Keratinocyte (primary cell): ENCODE data around the gene TSPAN18. TPM values are rescaled to one million over a fixed set of nuclear protein-coding genes. Genes with fewer than 3 reads are reported as not detected.

Source experiments
- DNase-seq: peaks from one replicate; pipeline ENCODE4 v3.0.0-alpha.2; 2011; ENCODE audit warnings: low read depth, missing footprints, low spot score
- FAIRE-seq: peaks from 2 replicates; lab custom pipeline; 2011; peaks lifted over from hg19 to GRCh38; lab: Jason Lieb, UNC
- H2AFZ ChIP-seq: 2 replicates; pipeline ENCODE4 v1.6.0; 2012; ENCODE audit warnings: low read length, control low read depth, inconsistent platforms; ENCODE audit not compliant: control insufficient read depth
- H3K27ac ChIP-seq: 2 replicates; pipeline ENCODE4 v1.5.1; 2011; ENCODE audit warnings: low read length; ENCODE audit not compliant: control insufficient read depth, insufficient read depth
- H3K27me3 ChIP-seq: 3 replicates; pipeline ENCODE4 v1.6.0; 2011; ENCODE audit warnings: low read length; ENCODE audit not compliant: control insufficient read depth, insufficient read depth; ENCODE audit errors: extremely low read depth
- H3K36me3 ChIP-seq, 2 experiments: 2 replicates in 1 of 2; 3 replicates in 1 of 2; pipeline ENCODE4 v1.5.1; 2011; ENCODE audit warnings: low read length in 2 of 2, mild to moderate bottlenecking in 1 of 2; ENCODE audit not compliant: control insufficient read depth in 2 of 2, insufficient read depth in 2 of 2; ENCODE audit errors: extremely low read depth in 1 of 2
- H3K4me1 ChIP-seq: 3 replicates; pipeline ENCODE4 v1.5.1; 2011; ENCODE audit warnings: low read length; ENCODE audit not compliant: control insufficient read depth, insufficient read depth; ENCODE audit errors: extremely low read depth
- H3K4me2 ChIP-seq: 3 replicates; pipeline ENCODE4 v1.6.0; 2011; ENCODE audit warnings: low read depth, low read length; ENCODE audit not compliant: control insufficient read depth, insufficient read depth; ENCODE audit errors: extremely low read depth
- H3K4me3 ChIP-seq, 3 experiments: fragments of 200-600 bp in 1 of 3; sonication (generic) in 1 of 3; 2 replicates in 2 of 3; 3 replicates in 1 of 3; pipeline ENCODE4 v1.5.1; 2011 to 2016; ENCODE audit warnings: low read length in 3 of 3, mild to moderate bottlenecking in 3 of 3, control low read depth in 2 of 3, inconsistent platforms in 1 of 3, low read depth in 1 of 3, mixed read lengths in 1 of 3, mixed run types in 1 of 3, moderate library complexity in 1 of 3; ENCODE audit not compliant: control insufficient read depth in 2 of 3, insufficient read depth in 2 of 3; ENCODE audit errors: extremely low read depth in 1 of 3
- H3K79me2 ChIP-seq: 2 replicates; pipeline ENCODE4 v1.6.0; 2012; ENCODE audit warnings: low read length; ENCODE audit not compliant: control insufficient read depth, insufficient read depth
- H3K9ac ChIP-seq: 3 replicates; pipeline ENCODE4 v1.6.0; 2011; ENCODE audit warnings: low read length; ENCODE audit not compliant: control insufficient read depth, insufficient read depth; ENCODE audit errors: extremely low read depth
- H3K9me1 ChIP-seq: 3 replicates; pipeline ENCODE4 v1.6.0; 2011; ENCODE audit warnings: low read length; ENCODE audit not compliant: control insufficient read depth, insufficient read depth; ENCODE audit errors: extremely low read depth
- H3K9me3 ChIP-seq: 2 replicates; pipeline ENCODE4 v1.5.1; 2012; ENCODE audit warnings: low read depth, low read length; ENCODE audit not compliant: control insufficient read depth
- H4K20me1 ChIP-seq: 3 replicates; pipeline ENCODE4 v1.6.0; 2011; ENCODE audit warnings: low read length; ENCODE audit not compliant: control insufficient read depth, insufficient read depth; ENCODE audit errors: extremely low read depth
- EZH2 ChIP-seq: IDR thresholded peaks from one replicate; pipeline ENCODE4 v1.6.1; 2012; ENCODE audit warnings: inconsistent platforms, mild to moderate bottlenecking, low read length, moderate library complexity
- dilution Hi-C: fragments of 300-500 bp; cut with MboI; formaldehyde crosslinking; loops from one replicate; pipeline ENCODE4 v1.7.0; 2020; ENCODE audit warnings: low sequenced_read_pairs; ENCODE audit not compliant: extremely low pct_ligation_motif_present
- polyA plus RNA-seq, 5 experiments: library from polyadenylated mRNA; depleted of rRNA in 3 of 5; stranded (reverse) in 3 of 5; stranded (forward) in 1 of 5; unstranded in 1 of 5; fragments of >200 nt; gene quantifications; 1 replicate in 1 of 5; 2 replicates in 3 of 5; 3 replicates in 1 of 5; pipeline versions ENCODE4 v1.2.1 to v1.2.3, GENCODE V29; 2011 to 2012; ENCODE audit warnings: missing spikeins in 2 of 5, low read depth in 1 of 5, low replicate concordance in 1 of 5
- TF ChIP-seq, protein P1 (sequence below), 3 experiments: IDR thresholded peaks in 1 of 3; conservative IDR thresholded peaks in 1 of 3; optimal IDR thresholded peaks in 1 of 3; 2 replicates in 2 of 3; 3 replicates in 1 of 3; pipeline versions ENCODE3 to v1.5.1; 2011; ENCODE audit warnings: low read length in 3 of 3, mild to moderate bottlenecking in 3 of 3, moderate library complexity in 2 of 3, control low read depth in 1 of 3, inconsistent platforms in 1 of 3; ENCODE audit not compliant: insufficient read depth in 2 of 3; ENCODE audit errors: extremely low read depth in 1 of 3

TSPAN18 gene
- polyA plus RNA-seq, 1 donor (not counting 4 experiments of a cell fraction or from before 2014, with no cell fraction given): not detected

DNA sequence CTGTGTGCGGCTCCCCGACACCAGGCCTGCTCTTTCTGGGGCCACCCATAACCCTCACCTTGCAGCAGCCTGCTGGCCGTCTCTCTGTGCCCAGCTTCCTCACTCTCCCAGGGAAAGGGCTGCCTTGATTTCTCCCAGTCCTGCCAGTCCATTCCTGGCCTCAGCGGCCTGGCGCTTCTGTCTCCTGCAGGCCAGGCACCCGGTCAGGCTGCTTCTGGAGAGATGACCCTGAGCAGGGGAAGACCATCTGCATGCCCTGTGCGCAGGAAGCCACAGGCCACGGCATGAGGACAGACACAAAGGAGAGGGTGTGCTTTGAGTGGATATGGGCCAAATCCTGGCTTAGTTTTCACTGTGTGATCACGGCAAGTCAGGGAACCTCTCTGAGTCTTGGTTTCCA, 86.2 kb downstream of the TSPAN18 start:
- DNase-seq: no peak
- no peaks in the 10 kb centered on the region for H3K4me1 ChIP-seq
- H3K9me1 ChIP-seq: no peaks in the 10 kb centered on the region
- H3K9me3 ChIP-seq: no peaks in the 10 kb centered on the region
- H3K27me3 ChIP-seq: peaks cover 12% of the 10 kb centered on the region
- no peak overlapping the region for H2AFZ ChIP-seq
- H3K27ac ChIP-seq: no peak overlapping the region
- no peaks in the 10 kb centered on the region for H3K36me3 ChIP-seq
- TF ChIP-seq, protein P1, sequence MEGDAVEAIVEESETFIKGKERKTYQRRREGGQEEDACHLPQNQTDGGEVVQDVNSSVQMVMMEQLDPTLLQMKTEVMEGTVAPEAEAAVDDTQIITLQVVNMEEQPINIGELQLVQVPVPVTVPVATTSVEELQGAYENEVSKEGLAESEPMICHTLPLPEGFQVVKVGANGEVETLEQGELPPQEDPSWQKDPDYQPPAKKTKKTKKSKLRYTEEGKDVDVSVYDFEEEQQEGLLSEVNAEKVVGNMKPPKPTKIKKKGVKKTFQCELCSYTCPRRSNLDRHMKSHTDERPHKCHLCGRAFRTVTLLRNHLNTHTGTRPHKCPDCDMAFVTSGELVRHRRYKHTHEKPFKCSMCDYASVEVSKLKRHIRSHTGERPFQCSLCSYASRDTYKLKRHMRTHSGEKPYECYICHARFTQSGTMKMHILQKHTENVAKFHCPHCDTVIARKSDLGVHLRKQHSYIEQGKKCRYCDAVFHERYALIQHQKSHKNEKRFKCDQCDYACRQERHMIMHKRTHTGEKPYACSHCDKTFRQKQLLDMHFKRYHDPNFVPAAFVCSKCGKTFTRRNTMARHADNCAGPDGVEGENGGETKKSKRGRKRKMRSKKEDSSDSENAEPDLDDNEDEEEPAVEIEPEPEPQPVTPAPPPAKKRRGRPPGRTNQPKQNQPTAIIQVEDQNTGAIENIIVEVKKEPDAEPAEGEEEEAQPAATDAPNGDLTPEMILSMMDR (optimal IDR thresholded peaks at IDR 0.05 in 1 of 3, IDR thresholded peaks at IDR 0.05 in 1 of 3, conservative IDR thresholded peaks at IDR 0.05 in 1 of 3; ENCODE audit: extremely low read depth in 1 of 3, insufficient read depth in 2 of 3, low read length in 3 of 3): no peak
- TF ChIP-seq EZH2: no peak
- peaks cover 2% of the 10 kb centered on the region for H4K20me1 ChIP-seq
- H3K79me2 ChIP-seq: no peaks in the 10 kb centered on the region
- dilution Hi-C loops: no loop called here
- H3K4me2 ChIP-seq: no peak overlapping the region
- FAIRE-seq: no peak
- no peak overlapping the region for H3K9ac ChIP-seq
- H3K4me3 ChIP-seq: no peak overlapping the region

DNA sequence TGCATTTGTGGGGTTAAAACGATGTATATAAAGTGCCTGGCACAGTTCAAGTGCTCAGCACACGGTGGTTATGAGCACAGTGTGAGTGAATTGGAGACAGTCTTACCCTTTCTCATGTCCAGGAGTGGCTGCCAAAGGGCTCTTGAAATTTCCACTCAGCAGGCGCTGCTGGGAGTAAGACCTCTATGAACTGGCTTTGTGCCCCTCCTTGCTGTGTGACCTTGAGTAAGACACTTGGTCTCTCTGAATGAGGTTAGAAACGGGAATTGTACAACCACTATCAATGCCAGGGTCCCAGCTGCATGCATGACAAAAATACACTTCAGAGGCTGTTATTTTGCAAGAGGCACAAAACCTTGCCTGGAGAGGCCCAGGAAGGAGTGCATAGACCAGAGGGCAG, 86.6 kb downstream of the TSPAN18 start:
- H3K79me2 ChIP-seq: no peaks in the 10 kb centered on the region
- peaks cover 12% of the 10 kb centered on the region for H3K27me3 ChIP-seq
- H3K36me3 ChIP-seq: no peaks in the 10 kb centered on the region
- H3K4me2 ChIP-seq: no peak overlapping the region
- H2AFZ ChIP-seq: no peak overlapping the region
- dilution Hi-C loops: no loop called here
- DNase-seq: no peak
- H3K9ac ChIP-seq: no peak overlapping the region
- TF ChIP-seq, protein P1 (optimal IDR thresholded peaks at IDR 0.05 in 1 of 3, IDR thresholded peaks at IDR 0.05 in 1 of 3, conservative IDR thresholded peaks at IDR 0.05 in 1 of 3; ENCODE audit: extremely low read depth in 1 of 3, insufficient read depth in 2 of 3, low read length in 3 of 3): no peak
- no peak overlapping the region for H3K27ac ChIP-seq
- H3K9me3 ChIP-seq: no peaks in the 10 kb centered on the region
- no peaks in the 10 kb centered on the region for H3K9me1 ChIP-seq
- FAIRE-seq: no peak
- H4K20me1 ChIP-seq: peaks cover 2% of the 10 kb centered on the region
- no peak overlapping the region for H3K4me3 ChIP-seq
- no peaks in the 10 kb centered on the region for H3K4me1 ChIP-seq
